ENCODE results near the gene CDV3.
A peak's percentile ranks its signal among the peaks of the same experiment; 100 is the strongest.

The CDV3 gene

GRCh38 chr3:133568294-133569014, 5.0 kb upstream of the CDV3 start:
- no peak for DNase-seq (ENCODE audit: low read depth in 3 of 3)

- DNase-seq (ENCODE audit: low read depth in 3 of 3): no peak
Measured at GRCh38 chr3:133570139-133570936, 3.1 kb upstream of the CDV3 start.

DNA sequence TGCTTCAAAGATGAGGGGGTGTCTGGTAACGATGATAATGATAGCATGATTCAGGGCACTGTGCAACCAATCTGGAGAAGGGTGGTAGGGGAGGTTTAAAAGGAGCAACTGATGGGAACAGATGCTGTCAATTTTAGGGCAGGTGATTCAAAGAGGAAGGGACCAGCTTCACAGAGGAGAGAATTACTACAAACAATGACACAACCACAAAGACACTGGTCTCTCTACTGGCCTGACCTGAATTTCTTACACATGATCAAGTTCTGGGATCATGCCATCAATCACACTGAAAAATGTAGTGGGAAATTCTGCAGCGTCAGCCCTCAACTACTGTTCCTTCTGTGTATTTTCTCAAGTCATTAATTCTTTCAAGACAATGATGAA, 2.6 kb upstream of the CDV3 start:
- no peak for DNase-seq (ENCODE audit: low read depth in 3 of 3)

GRCh38 chr3:133572158-133573053, 1.1 kb upstream of the CDV3 start:
- no peak for DNase-seq (ENCODE audit: low read depth in 3 of 3)

GRCh38 chr3:133573054-133573628, 345 bp upstream of the CDV3 start:
- peak; percentile 100 for DNase-seq (ENCODE audit: low read depth in 3 of 3)

DNA sequence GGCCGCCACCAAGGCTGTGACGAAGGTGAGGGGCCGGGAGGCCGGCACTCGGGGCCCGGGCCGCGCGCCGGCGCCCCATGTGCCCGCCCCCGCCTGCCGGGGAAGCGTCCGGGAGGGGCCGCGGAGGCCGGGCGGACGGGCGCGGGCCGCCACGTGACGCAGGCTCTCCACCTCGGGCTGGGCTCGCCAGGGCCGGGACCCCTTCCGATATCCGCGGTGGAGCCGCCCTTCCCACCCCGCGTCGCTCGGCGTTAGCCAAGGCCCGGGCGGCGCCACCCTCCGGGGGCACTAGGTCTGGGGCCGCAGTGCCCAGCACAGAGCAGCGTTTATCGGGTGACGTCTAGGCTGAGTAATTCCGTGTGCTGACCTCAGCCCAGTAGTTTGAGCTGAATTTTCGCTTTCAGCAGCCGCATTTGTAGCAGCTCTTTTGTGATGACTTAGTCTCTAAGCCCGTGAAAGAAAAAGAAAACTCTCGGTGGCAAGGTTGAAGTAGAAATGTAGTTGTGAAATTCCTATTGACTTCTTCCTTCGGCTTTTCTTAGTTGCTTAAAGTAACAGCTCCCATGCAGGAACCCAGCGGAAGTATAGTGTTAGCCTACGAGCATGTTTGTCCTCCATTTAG, 885 bp downstream of the CDV3 start:
- DNase-seq (ENCODE audit: low read depth in 3 of 3): peak; percentile 43 to 61 (median 44)

- DNase-seq (ENCODE audit: low read depth in 3 of 3): no peak
Measured at GRCh38 chr3:133575086-133575485, 1.6 kb downstream of the CDV3 start.

DNA sequence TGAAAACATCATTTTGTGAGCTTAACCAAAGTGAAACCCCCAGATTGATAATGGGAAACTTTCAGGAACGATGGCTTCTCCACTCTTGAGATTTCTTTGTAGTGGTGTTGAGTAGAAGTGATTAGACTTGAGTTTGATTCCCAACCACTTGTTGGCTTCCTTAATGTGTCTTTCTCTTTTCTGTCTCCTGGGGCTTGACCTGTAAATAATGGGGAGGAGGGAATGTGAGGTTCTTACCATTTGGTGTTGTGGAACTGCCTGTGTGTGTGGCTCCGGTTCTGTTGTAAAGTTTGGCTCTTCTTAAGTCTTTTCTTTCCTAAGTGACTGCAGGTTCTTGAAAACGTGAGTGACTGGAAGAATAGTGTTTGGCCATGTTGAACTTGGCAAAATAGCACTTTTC, 2.7 kb downstream of the CDV3 start:
- no peak for DNase-seq (ENCODE audit: low read depth in 3 of 3)

DNA sequence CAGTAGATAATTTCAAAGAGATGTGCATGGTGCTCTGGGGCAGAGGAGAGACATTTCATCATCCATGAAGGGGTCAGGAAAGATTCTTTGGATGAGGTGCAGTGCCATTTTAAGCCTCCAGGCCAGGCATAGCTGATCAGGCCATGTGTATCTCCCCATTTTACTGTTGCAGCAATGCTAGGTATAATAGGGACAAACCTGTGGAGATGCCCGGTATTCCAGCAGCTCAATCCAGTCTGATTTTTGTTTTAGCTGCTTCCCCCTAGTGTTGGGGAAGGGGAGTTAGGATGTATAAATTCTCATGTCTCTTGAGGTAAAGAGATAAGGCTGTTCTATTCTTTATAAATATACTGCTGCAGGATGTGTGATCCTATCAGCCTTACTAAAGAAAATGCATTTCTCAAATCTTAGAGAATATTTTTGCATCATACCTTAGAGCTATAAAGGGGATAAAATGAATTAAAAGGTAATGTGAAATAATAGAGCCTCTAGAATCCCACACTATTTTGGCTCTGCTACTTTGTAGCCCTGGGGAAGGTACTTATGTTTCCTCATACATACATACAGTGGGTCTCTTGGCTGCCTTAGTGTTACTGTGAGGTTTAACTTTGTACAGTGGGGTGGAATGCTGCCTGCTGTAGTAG, 5.2 kb downstream of the CDV3 start:
- DNase-seq (ENCODE audit: low read depth in 3 of 3): no peak

DNA sequence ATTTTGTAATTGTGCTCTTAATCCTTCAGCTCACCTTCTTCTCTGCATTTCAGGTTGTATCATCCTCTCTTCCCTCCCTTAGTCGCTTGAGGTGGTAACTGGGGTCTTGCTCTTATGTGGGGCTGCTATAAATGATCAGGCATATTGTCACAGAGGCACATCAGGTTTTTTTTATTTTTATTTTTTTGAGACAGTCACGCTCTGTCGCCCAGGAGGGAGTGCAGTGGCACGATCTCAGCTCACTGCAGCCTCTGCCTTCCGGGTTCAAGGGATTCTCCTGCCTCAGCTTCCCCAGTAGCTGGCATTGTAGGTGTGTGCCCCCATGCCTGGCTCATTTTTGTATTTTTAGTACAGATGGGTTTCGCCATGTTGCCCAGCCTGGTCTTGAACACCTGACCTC, 9.9 kb downstream of the CDV3 start:
- DNase-seq (ENCODE audit: low read depth in 3 of 3): no peak

GRCh38 chr3:133588035-133588434, 14.5 kb downstream of the CDV3 start:
- no peak for DNase-seq (ENCODE audit: low read depth in 3 of 3)

DNA sequence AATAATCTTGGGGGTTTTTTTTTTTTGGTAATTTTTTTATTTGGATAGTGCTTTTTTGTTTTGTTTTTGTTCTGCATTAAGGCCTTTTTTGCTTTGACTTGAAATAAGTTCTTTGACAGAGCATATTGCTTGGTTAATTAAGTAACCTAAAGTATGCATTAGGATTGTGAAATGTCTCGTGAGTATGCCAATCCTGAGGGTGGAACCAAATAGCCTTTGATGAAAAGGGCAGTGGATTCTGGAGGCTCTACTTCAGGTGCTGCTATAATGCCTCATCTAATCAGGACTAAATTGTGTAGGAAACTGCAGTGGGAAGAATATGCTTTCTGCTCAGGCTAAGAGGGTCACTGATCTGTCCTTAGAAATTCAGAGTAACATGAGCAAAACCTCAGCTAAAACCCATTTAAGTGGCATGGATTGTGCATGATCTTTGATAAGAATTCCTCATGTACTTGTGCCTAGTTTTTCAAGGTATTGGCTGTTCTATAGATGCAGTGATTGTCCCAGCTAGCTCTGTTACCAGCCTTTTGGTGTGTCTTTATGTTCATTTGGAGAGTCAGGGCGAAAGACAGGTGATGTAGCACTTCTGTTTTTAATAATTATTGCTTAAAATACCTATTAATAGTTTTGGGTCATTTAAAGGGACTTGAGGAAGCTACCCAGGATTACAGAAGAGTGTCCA, 15.4 kb downstream of the CDV3 start:
- no peak for DNase-seq (ENCODE audit: low read depth in 3 of 3)

DNA sequence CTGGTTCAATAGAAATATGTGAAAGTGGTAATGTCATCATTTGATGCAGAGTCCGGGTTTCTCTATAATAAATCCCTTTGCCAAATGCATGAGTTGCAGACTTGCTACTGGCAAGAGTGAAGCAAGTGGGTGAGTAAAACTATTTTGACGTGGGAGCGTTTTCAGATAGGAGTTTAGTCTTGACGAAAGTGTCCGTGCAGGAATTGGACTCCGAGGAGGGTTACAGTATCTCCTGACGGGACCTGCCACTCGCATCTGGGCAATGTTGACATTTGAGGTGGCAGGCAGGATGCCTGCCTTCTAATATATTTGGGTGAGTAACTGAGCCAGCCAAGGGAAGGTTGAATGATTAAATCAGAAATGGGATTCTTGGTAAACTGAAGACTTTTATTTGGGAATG, 16.0 kb downstream of the CDV3 start:
- no peak for DNase-seq (ENCODE audit: low read depth in 3 of 3)

DNA sequence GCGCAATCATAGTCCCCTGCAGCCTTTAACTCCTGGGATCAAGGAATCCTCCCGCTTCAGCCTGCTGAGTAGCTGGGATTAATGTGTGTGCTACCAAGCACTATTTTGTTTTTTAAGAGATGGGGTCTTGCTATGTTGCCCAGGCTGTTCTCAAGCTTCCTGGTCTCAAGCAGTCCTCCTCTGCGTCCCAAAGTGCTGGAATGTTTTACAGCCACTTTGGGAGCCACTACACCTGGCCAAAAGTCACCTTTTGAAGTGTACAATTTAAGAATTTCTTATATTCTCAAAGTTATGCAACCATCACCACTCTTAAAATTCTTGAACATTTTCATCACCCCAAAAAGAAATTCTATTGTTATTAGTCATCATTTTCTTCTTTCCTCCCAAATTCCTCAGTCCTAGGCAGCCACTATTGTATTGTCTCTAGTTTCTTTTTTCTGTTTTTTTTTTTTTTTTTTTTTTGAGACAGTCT, 17.8 kb downstream of the CDV3 start:
- DNase-seq (ENCODE audit: low read depth in 3 of 3): no peak

- DNase-seq (ENCODE audit: low read depth in 3 of 3): no peak
Measured at GRCh38 chr3:133592843-133593242, 19.4 kb downstream of the CDV3 start.

- no peak for DNase-seq (ENCODE audit: low read depth in 3 of 3)
Measured at GRCh38 chr3:133593243-133593642, 19.8 kb downstream of the CDV3 start.

- peak in 1 of 3 experiments; percentile 18 for DNase-seq (ENCODE audit: low read depth in 3 of 3)
Measured at GRCh38 chr3:133595341-133595740, 21.9 kb downstream of the CDV3 start.

DNA sequence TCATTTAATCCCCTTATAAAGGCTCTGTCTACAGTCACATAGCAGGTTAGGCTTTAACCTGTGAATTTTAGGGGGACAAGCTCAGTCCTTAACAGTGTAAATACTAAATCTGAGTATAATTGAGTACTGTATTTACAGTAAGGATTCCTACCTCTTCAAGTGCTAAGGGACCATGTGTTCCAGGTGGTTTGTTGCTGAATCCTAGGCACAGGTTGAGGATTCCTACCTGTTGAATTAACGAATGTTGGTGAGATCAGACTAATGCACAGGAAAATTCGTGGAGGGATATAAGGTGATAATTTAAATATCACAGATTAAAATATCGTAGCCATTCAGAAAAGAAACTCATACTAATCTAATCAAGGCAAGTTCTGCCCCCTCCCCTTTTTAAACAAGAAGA, 24.9 kb downstream of the CDV3 start:
- no peak for DNase-seq (ENCODE audit: low read depth in 3 of 3)

DNA sequence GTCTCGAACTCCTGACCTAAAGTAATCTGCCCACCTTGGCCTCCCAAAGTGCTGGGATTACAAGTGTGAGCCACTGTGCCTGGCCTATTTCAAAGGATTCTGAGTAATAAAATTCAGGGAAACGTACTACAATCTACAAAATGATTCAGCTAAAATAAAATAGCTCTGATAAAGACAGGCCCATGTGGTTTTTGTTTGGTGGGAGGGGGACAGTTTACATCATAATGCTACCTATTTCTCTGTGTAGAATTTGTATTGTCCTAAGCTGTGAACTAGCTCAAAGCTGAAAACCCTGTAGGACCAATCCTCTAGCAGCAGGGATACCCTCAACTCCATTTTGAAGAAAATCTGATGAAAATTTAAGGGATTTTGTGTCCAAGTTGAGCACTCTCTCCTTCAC, 25.8 kb downstream of the CDV3 start:
- DNase-seq (ENCODE audit: low read depth in 3 of 3): no peak

DNA sequence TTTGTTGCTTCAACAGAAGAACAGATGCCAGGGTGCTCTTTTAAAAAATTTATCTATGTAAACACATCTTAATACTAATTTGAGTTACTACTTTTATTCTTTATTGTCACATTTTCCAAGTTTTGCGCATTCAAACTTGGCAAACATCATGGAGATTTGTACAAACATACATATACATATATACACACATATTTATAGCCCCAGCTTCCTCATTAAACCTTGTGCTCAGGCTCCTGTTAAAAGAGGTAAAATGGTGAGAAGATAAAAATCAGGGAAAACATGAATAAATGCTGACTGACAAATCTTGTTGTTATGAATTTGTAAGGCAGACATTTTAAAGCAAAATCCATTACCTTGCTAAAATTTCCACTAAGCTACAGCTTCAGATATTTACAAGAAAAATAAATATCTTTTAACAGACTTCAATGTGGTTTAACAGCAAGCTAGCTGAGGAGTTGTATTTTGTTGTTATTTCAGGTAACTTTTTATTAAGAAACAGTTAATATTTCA, 27.1 kb downstream of the CDV3 start:
- DNase-seq (ENCODE audit: low read depth in 3 of 3): no peak

Measured in stimulated activated CD4-positive, alpha-beta T cell treated with anti-CD3 and anti-CD28 coated beads, TNF-alpha, amount 100 ng/mL, for 24 hours (primary cell).